Measurements from ENCODE around the gene EMC1.
A peak's percentile ranks its signal among the peaks of the same experiment; 100 is the strongest.
"Not testable (repeated sequence)": the region's sequence is repeated elsewhere in the genome, so short reads cannot be mapped to it uniquely, and the experiment has no call there.

Gene EMC1

GRCh38 chr1:19251305-19252196, at the start of gene EMC1, which contains the start of gene MRTO4:
TSS of gene EMC1 (minus strand) at chr1:19251524. CDS start at chr1:19251509, 15 bp downstream.
TSS of gene MRTO4 (plus strand) at chr1:19251805. CDS start at chr1:19251836, 31 bp downstream.
- peak; percentile 85 for DNase-seq

GRCh38 chr1:19300211-19300610, 48.9 kb upstream of the EMC1 start:
- no peak for DNase-seq

- no peak for DNase-seq
Measured at GRCh38 chr1:19294638-19295037, 43.3 kb upstream of the EMC1 start.

- no peak for DNase-seq
Measured at GRCh38 chr1:19289244-19289643, 37.9 kb upstream of the EMC1 start.

GRCh38 chr1:19288324-19289241, 37.3 kb upstream of the EMC1 start, which contains the start of gene AKR7A3:
TSS of gene AKR7A3 (minus strand) at chr1:19288770. CDS start at chr1:19288709, 61 bp downstream.
- DNase-seq: not testable (repeated sequence)

- no peak for DNase-seq
Measured at GRCh38 chr1:19287436-19288185, 36.3 kb upstream of the EMC1 start.

- DNase-seq: not testable (repeated sequence)
Measured at GRCh38 chr1:19285807-19286206, 34.5 kb upstream of the EMC1 start.

- not testable (repeated sequence) for DNase-seq
Measured at GRCh38 chr1:19285366-19285765, 34.0 kb upstream of the EMC1 start.

GRCh38 chr1:19284881-19285280, 33.6 kb upstream of the EMC1 start:
- no peak for DNase-seq

- no peak for DNase-seq
Measured at GRCh38 chr1:19283891-19284290, 32.6 kb upstream of the EMC1 start.

GRCh38 chr1:19274636-19275035, 23.3 kb upstream of the EMC1 start:
- no peak for DNase-seq

GRCh38 chr1:19273844-19274531, 22.7 kb upstream of the EMC1 start:
- DNase-seq: not testable (repeated sequence)

GRCh38 chr1:19273106-19273843, 22.0 kb upstream of the EMC1 start:
- no peak for DNase-seq

GRCh38 chr1:19272064-19272463, 20.7 kb upstream of the EMC1 start:
- peak; percentile 4 for DNase-seq

GRCh38 chr1:19270343-19270730, 19.0 kb upstream of the EMC1 start:
- not testable (repeated sequence) for DNase-seq

- DNase-seq: not testable (repeated sequence)
Measured at GRCh38 chr1:19269427-19270342, 18.4 kb upstream of the EMC1 start.

- no peak for DNase-seq
Measured at GRCh38 chr1:19268445-19268844, 17.1 kb upstream of the EMC1 start.

GRCh38 chr1:19262744-19263143, 11.4 kb upstream of the EMC1 start:
- DNase-seq: no peak

- no peak for DNase-seq
Measured at GRCh38 chr1:19262047-19262446, 10.7 kb upstream of the EMC1 start.
